GM23248 (cell line): ENCODE data around the gene GPR89B.
"Not testable (repeated sequence)": the region's sequence is repeated elsewhere in the genome, so short reads cannot be mapped to it uniquely, and the experiment has no call there.

ENCODE experiments used
- EZH2 ChIP-seq: fragments of 200-600 bp; sonication (generic); IDR thresholded peaks from 2 replicates; pipeline ENCODE4 v1.6.1; 2018; ENCODE audit warnings: antibody characterized with exemption, mild to moderate bottlenecking; ENCODE audit not compliant: insufficient read depth, poor library complexity, severe bottlenecking
- EZH2phosphoT487 ChIP-seq: fragments of 200-600 bp; sonication (generic); IDR thresholded peaks from 2 replicates; pipeline ENCODE4 v1.6.1; 2018; ENCODE audit warnings: antibody characterized with exemption, moderate library complexity, mild to moderate bottlenecking, low read depth; ENCODE audit not compliant: insufficient read depth

DNA sequence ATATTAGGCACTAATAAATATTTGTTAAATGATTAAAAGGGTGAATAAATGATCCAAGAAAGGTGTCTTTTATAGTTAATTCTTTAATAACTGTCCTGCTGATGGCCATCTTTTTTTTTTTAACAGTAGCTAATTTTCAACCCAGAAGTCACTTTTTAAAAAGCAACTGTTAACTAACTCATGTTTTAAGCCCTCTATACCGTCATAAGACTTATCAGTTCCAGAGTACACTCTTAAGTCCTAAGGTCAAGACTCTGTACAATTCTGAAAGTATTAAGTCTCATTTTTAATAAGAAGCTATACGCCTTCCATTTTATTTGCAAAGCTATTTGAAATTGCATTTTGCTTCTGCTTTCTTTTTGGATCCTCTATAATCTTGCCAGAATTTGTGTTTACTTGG, 2.9 kb downstream of the GPR89B start:
- TF ChIP-seq EZH2, EZH2phosphoT487: not testable (repeated sequence)
